Peyer's patch (tissue), 4 donors: Measurements from ENCODE around the gene ENSA. TPM values are rescaled to one million over a fixed set of nuclear protein-coding genes. Genes with fewer than 3 reads are reported as not detected.
"Not testable (repeated sequence)": the region's sequence is repeated elsewhere in the genome, so short reads cannot be mapped to it uniquely, and the experiment has no call there.

Source experiments
- DNase-seq, 3 donors: peaks; one replicate each; pipeline ENCODE4 v3.0.0-alpha.2; 2017 to 2019
- H3K27ac ChIP-seq, 4 donors: fragments of 200-600 bp; sonication (generic); one replicate each; pipeline ENCODE4 v1.5.1; 2016 to 2019
- H3K27me3 ChIP-seq, 2 donors: fragments of 200-600 bp; sonication (generic); one replicate each; pipeline ENCODE4 v1.5.1; 2019
- H3K36me3 ChIP-seq, 3 donors: fragments of 200-600 bp; sonication (generic); one replicate each; pipeline ENCODE4 v1.5.1; 2016 to 2019
- H3K4me1 ChIP-seq, 4 donors: fragments of 200-600 bp; sonication (generic); one replicate each; pipeline ENCODE4 v1.5.1; 2016 to 2019
- H3K4me3 ChIP-seq, 4 donors: fragments of 200-600 bp; sonication (generic); 1 replicate in 3 of 4; 2 replicates in 1 of 4; pipeline ENCODE4 v1.5.1; 2016 to 2019; ENCODE audit warnings: mild to moderate bottlenecking in 1 of 4
- H3K9me3 ChIP-seq, 4 donors: fragments of 200-600 bp; sonication (generic); one replicate each; pipeline ENCODE4 v1.5.1; 2016 to 2019; ENCODE audit warnings: mild to moderate bottlenecking in 1 of 4
- POLR2A ChIP-seq, 2 donors: fragments of 450-650 bp; IDR thresholded peaks; one replicate each; pipeline ENCODE4 v1.5.1; 2017; ENCODE audit warnings: antibody characterized with exemption in 2 of 2, mild to moderate bottlenecking in 2 of 2, moderate library complexity in 2 of 2
- total RNA-seq, 4 donors: library from RNA; depleted of rRNA; stranded (reverse); fragments of >200 nt; gene quantifications; one replicate each; pipeline ENCODE4 v1.1.0, GENCODE V29; 2016
- TF ChIP-seq, protein P1 (sequence below), 6 experiments: fragments of 450-650 bp in 4 of 6; fragments of 200-600 bp in 2 of 6; sonication (generic) in 1 of 6; IDR thresholded peaks; one replicate each; pipeline ENCODE4 v1.5.1; 2017 to 2019; ENCODE audit warnings: antibody characterized with exemption in 6 of 6, mild to moderate bottlenecking in 3 of 6, moderate library complexity in 1 of 6

ENSA gene
- total RNA-seq, 4 donors from 2014 or later: 173 to 231 (median 206) TPM

DNA sequence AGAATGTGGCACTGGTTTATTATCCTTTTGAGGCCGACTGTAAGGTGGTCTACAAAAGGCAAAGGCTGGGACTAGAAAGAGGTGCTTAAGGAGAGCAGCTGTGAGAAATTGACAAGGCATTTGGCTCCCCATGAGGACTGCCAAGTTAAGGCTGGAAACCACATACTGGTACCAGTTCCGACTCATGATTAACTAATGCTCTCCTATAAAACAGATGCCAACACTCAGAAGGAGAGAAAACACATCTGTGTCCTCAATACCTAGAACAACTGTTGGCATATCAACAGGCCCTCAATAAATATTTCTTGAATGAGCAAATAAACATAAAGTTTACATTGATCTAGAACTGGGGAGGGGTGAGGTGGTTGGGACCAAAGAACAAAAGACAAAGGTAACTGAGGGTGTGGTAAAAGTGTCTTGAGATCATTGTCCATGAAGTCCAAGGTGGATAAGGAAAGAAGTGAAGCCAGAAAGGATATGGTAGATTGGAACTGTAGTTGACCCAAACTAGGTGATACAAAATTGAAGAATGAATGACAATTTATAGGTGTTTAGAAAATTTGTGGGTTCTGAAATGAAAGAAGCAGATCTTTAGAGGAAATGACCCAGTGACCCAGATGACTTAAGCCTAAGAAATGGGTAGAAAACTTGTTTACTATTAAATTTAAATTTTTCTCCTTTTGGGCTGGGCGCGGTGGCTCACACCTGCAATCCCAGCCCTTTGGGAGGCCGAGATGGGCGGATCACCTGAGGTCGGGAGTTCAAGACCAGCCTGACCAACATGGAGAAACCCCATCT lies 33.1 kb downstream of the ENSA start:
- H3K9me3 ChIP-seq: no peaks in the 10 kb centered on the region
- H3K27ac ChIP-seq: peak overlapping the region in 2 of 4 donors; percentile 73 to 83
- H3K36me3 ChIP-seq: peaks cover 0 to 10% (median 0%) of the 10 kb centered on the region in 3 donors
- peak in 1 of 2 donors; percentile 45 for TF ChIP-seq POLR2A (IDR thresholded peaks at IDR 0.05)
- TF ChIP-seq, protein P1, sequence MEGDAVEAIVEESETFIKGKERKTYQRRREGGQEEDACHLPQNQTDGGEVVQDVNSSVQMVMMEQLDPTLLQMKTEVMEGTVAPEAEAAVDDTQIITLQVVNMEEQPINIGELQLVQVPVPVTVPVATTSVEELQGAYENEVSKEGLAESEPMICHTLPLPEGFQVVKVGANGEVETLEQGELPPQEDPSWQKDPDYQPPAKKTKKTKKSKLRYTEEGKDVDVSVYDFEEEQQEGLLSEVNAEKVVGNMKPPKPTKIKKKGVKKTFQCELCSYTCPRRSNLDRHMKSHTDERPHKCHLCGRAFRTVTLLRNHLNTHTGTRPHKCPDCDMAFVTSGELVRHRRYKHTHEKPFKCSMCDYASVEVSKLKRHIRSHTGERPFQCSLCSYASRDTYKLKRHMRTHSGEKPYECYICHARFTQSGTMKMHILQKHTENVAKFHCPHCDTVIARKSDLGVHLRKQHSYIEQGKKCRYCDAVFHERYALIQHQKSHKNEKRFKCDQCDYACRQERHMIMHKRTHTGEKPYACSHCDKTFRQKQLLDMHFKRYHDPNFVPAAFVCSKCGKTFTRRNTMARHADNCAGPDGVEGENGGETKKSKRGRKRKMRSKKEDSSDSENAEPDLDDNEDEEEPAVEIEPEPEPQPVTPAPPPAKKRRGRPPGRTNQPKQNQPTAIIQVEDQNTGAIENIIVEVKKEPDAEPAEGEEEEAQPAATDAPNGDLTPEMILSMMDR (IDR thresholded peaks at IDR 0.05): no peak
- no peak overlapping the region for H3K4me3 ChIP-seq
- peaks cover 0 to 16% (median 0%) of the 10 kb centered on the region in 4 donors for H3K4me1 ChIP-seq
- no peaks in the 10 kb centered on the region for H3K27me3 ChIP-seq
- peak in 2 of 3 donors; percentile 39 to 55 for DNase-seq

DNA sequence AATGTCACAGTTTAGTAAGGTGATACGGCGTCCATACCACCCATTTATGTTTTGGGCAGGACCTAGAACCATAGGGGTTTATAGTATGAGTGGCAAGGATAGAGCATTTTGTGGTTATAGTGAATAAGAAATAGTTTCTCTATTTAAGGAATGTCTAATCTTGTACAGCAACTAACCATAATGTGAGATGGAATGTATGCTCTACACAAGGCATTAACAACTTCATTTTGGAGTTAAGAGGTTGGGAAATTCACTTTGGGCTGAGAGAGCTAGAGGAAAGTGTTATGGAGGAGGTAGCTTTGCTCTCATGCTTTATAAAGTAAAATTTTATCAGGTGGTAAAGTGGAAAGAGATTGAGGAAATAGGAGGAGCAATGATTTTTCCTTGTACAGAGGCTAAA lies 47.0 kb downstream of the ENSA start:
- Histone ChIP-seq H3K4me1 (peaks cover 0 to 8% (median 0%) of the 10 kb centered on the region in 4 donors), H3K36me3 (peaks cover 0 to 11% (median 0%) of the 10 kb centered on the region in 3 donors), H3K27ac (no peak overlapping the region), H3K4me3 (no peak overlapping the region), H3K27me3 (no peaks in the 10 kb centered on the region), H3K9me3 (no peaks in the 10 kb centered on the region)
- DNase-seq: no peak
- TF ChIP-seq POLR2A (IDR thresholded peaks at IDR 0.05): no peak
- TF ChIP-seq, protein P1 (IDR thresholded peaks at IDR 0.05): no peak

DNA sequence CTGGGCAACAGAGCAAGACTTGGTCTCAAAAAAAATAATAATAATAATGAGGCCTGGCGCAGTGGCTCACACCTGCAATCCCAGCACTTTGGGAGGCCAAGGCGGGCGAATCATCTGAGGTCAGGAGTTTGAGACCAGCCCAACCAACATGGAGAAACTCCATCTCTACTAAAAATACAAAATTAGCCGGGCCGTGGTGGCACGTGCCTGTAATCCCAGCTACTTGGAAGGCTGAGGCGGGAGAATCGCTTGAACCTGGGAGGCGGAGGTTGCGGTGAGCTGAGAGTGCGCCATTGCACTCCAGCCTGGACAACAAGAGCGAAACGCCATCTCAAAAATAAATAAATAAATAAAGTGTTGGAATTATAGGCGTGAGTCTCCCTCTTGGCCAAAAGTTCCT lies 47.5 kb downstream of the ENSA start:
- peaks cover 0 to 15% (median 0%) of the 10 kb centered on the region in 3 donors for H3K36me3 ChIP-seq
- not testable (repeated sequence) for H3K4me1 ChIP-seq, H3K27ac ChIP-seq, H3K9me3 ChIP-seq, H3K27me3 ChIP-seq, H3K4me3 ChIP-seq
- DNase-seq: peak in 2 of 3 donors; percentile 7 to 33

DNA sequence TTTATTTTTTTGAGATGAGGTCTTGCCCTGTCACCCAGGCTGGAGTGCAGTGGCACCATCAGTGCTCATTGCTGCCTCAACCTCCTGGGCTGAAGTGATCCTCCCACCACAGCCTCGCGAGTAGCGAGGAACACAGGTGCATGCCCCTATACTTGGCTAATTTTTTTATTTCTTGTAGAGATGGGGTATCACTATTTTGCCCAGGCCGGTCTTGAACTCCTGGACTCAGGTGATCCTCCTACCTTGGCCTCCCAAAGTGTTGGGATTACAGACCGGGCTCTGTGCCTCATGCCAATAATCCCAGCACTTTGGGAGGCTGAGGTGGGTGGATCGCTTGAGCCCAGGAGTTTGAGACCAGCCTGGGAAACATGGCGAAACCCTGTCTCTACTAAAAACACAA lies 48.0 kb downstream of the ENSA start:
- H3K27ac ChIP-seq, H3K4me1 ChIP-seq, H3K4me3 ChIP-seq, H3K9me3 ChIP-seq, H3K27me3 ChIP-seq: not testable (repeated sequence)
- peak in 2 of 3 donors; percentile 20 to 36 for DNase-seq
- H3K36me3 ChIP-seq: peaks cover 0 to 20% (median 0%) of the 10 kb centered on the region in 3 donors

DNA sequence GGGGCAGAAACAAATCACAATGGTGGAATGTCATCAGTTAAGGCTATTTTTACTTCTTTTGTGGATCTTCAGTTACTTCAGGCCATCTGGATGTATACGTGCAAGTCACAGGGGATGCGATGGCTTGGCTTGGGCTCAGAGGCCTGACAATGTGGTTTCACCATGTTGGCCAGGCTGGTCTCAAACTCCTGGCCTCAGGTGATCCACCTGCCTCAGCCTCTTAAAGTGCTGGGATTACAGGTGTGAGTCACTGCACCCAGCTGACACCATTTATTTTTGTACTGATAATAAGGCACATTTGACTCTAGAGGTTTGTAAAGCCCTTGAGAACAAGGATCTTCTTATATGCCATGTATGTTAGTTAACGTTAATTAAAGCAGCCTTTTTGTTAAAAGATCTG lies 48.4 kb downstream of the ENSA start:
- H3K27me3 ChIP-seq, H3K4me1 ChIP-seq, H3K4me3 ChIP-seq, H3K9me3 ChIP-seq: not testable (repeated sequence)
- H3K27ac ChIP-seq: peak overlapping the region in 1 of 4 donors; percentile 99
- peaks cover 0 to 25% (median 0%) of the 10 kb centered on the region in 3 donors for H3K36me3 ChIP-seq
- DNase-seq: peak in 2 of 3 donors; percentile 8 to 51

DNA sequence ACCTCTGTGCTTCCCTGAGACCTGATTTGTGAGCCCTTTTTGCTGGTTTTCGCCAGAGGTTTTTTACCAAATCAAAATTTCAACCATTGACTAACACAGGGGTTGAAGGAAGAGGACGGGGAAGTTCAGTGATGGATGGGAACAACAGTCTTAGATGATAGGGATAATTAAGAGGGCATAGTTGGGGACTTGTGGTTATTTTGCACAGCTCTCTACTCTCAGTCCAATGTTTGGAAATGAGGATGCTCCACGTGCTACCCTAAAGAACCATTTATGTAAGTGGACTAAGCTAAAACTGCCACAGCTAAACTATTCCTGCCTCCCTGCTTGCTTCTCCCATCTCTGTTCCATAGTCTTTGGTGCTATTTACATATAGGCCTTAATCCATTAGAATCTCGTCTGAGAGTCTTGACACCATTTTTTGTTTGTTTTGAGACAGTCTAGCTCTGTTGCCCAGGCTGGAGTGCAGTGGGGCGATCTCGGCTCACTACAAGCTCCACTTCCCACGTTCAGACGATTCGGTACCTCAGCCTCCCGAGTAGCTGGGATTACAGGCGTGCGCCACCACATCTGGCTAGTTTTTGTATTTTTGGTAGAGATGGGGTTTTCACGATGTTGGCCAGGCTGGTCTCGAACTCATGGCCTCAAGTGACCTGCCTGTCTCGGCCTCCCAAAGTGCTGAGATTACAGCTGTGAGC lies 49.3 kb downstream of the ENSA start:
- Histone ChIP-seq H3K4me3 (peak overlapping the region; percentile 81 to 99 (median 88)), H3K9me3 (no peaks in the 10 kb centered on the region), H3K27ac (peak overlapping the region; percentile 97 to 100 (median 100)), H3K36me3 (peaks cover 0 to 34% (median 0%) of the 10 kb centered on the region in 3 donors), H3K27me3 (no peaks in the 10 kb centered on the region), H3K4me1 (peaks cover 0 to 15% (median 3%) of the 10 kb centered on the region in 4 donors)
- DNase-seq: peak in 2 of 3 donors; percentile 22 to 47
- TF ChIP-seq, protein P1 (IDR thresholded peaks at IDR 0.05): no peak
- TF ChIP-seq POLR2A (IDR thresholded peaks at IDR 0.05): no peak
